Transverse colon (tissue), 4 donors: ENCODE results near the gene PBX4. TPM values are rescaled to one million over a fixed set of nuclear protein-coding genes. Genes with fewer than 3 reads are reported as not detected.

Experiments used
- DNase-seq: peaks from one replicate; pipeline ENCODE4 v3.0.0-alpha.2; 2019
- H3K27ac ChIP-seq, 4 donors: fragments of 200-600 bp; sonication (generic); 2 replicates each; pipeline ENCODE4 v1.5.1; 2016 to 2018; ENCODE audit warnings: inconsistent platforms in 4 of 4
- H3K27me3 ChIP-seq: fragments of 200-600 bp; sonication (generic); 2 replicates; pipeline ENCODE4 v1.5.1; 2017; ENCODE audit warnings: inconsistent platforms
- H3K36me3 ChIP-seq, 4 donors: fragments of 200-600 bp; sonication (generic); 2 replicates each; pipeline ENCODE4 v1.5.1; 2017 to 2019; ENCODE audit warnings: inconsistent platforms in 4 of 4
- H3K4me1 ChIP-seq, 4 donors: fragments of 200-600 bp; sonication (generic); 2 replicates each; pipeline ENCODE4 v1.5.1; 2017 to 2020; ENCODE audit warnings: inconsistent platforms in 4 of 4
- H3K4me3 ChIP-seq, 4 donors: fragments of 200-600 bp; sonication (generic); 1 replicate in 1 of 4; 2 replicates in 3 of 4; pipeline versions ENCODE4 v1.5.1 to v1.6.1; 2017 to 2019; ENCODE audit warnings: inconsistent platforms in 4 of 4
- H3K9me3 ChIP-seq, 2 donors: fragments of 200-600 bp; sonication (generic); 2 replicates each; pipeline ENCODE4 v1.5.1; 2017 to 2019; ENCODE audit warnings: inconsistent platforms in 2 of 2
- CTCF ChIP-seq, 5 experiments: fragments of 200-600 bp in 3 of 5; fragments of 450-650 bp in 2 of 5; sonication (generic) in 3 of 5; IDR thresholded peaks; 1 replicate in 2 of 5; 2 replicates in 3 of 5; pipeline ENCODE4 v1.5.1; 2016 to 2017; ENCODE audit warnings: antibody characterized with exemption in 5 of 5, inconsistent platforms in 3 of 5, mild to moderate bottlenecking in 2 of 5, moderate library complexity in 1 of 5
- EP300 ChIP-seq: sonication (generic); formaldehyde crosslinking; IDR thresholded peaks from one replicate; pipeline ENCODE4 v1.6.1; 2017; ENCODE audit warnings: antibody characterized with exemption, low read depth
- POLR2A ChIP-seq: fragments of 450-650 bp; IDR thresholded peaks from one replicate; pipeline ENCODE4 v1.6.1; 2016; ENCODE audit warnings: antibody characterized with exemption, mild to moderate bottlenecking, moderate library complexity
- POLR2AphosphoS5 ChIP-seq, 3 donors: sonication (generic); formaldehyde crosslinking; IDR thresholded peaks; one replicate each; pipeline ENCODE4 v1.6.1; 2016; ENCODE audit warnings: antibody characterized with exemption in 3 of 3
- WGBS, 2 donors: methylation state at CpG; one replicate each; pipeline ENCODE4 v1.1.5; 2018; ENCODE audit warnings: low coverage in 1 of 2; 5-methylcytosine and 5-hydroxymethylcytosine counted together
- in situ Hi-C, 4 donors: fragments of 200-750 bp; cut with MboI; loops; one replicate each; pipeline versions ENCODE4 v1.15.0 to v1.15.1; 2017; ENCODE audit warnings: low sequenced_read_pairs in 3 of 4, low pct_ligation_motif_present in 1 of 4, low pct_unique_long_range_greater_than_20kb in 1 of 4
- intact Hi-C: fragments of 100-400 bp; cut with DNase I; formaldehyde crosslinking; loops from one replicate; pipeline ENCODE4 v1.15.1; 2023; ENCODE audit warnings: low total_unique reads
- total RNA-seq, 4 donors: library from RNA; depleted of rRNA; stranded (reverse); fragments of >200 nt; gene quantifications; one replicate each; pipeline ENCODE4 v1.1.0, GENCODE V29; 2016

Gene PBX4
- total RNA-seq, 4 donors from 2014 or later: 1.9 to 11.9 (median 5.1) TPM

- Histone ChIP-seq H3K4me3 (no peak overlapping the region), H3K4me1 (no peaks in the 10 kb centered on the region), H3K9me3 (no peaks in the 10 kb centered on the region), H3K27ac (no peak overlapping the region), H3K27me3 (no peaks in the 10 kb centered on the region), H3K36me3 (peaks cover 0 to 7% (median 0%) of the 10 kb centered on the region in 4 donors)
- in situ Hi-C loops (loop anchor here in 1 of 4 donors (25.0 kb wide), 1 partner anchor 98 kb away; the partner anchor contains the start of genes CILP2 and YJEFN3), intact Hi-C loops (no loop called here)
- DNase-seq: no peak
- WGBS, 2 donors: 92% methylated on average over 14 of the region's 14 CpGs; no CpG with 5 or more reads in 1 of the 2 donors
- TF ChIP-seq POLR2AphosphoS5 (IDR thresholded peaks at IDR 0.05) (no peak), POLR2A (no peak), CTCF (IDR thresholded peaks at IDR 0.05) (no peak), EP300 (no peak)
These were observed 16.8 kb upstream of the PBX4 start for GRCh38 chr19:19635313-19635702.

DNA sequence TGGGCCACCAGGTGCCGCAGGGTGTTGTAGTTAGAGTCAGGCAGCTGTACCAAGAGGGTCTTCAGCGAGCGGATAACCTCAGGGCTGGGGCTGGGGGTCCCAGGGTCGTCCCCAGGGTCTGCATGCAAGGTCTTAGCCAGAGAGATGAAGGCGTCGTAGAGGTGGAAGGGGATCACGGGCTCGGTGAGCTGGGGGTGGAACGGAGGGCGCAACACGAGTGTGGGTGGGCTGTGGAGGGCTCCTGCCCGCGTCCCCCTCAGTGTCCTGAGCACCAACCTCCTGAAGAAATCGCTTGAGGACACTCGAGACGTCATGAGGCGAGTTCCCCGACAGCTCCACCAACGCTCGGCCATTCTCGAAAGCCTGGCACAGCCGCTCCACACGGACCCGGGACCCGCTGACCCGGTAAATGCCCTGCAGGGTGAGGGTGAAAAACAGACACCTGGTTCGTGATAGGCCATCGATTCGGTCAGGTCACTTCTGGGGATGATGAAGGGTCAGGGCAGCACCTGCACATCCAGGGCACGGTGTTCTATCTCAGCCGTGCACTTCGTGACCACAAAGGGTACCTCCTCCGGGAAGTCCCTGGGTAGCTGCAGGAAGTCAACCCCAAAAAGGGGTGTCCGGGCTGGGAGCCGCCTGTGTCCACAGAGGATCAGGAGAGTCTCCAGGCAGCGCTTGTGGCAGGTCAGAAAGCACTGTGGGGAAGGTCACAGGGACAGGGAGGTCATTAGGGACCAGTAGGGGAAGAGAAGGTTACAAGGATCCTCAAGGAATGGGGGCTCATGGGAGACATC, 16.2 kb upstream of the PBX4 start:
- WGBS, 2 donors: 70 to 93% methylated on average over 2 to 36 of the region's 36 CpGs
- Histone ChIP-seq H3K9me3 (no peaks in the 10 kb centered on the region), H3K4me3 (no peak overlapping the region), H3K36me3 (peaks cover 0 to 7% (median 0%) of the 10 kb centered on the region in 4 donors), H3K27me3 (no peaks in the 10 kb centered on the region), H3K27ac (no peak overlapping the region), H3K4me1 (no peaks in the 10 kb centered on the region)
- no peak for TF ChIP-seq POLR2A
- TF ChIP-seq POLR2AphosphoS5 (IDR thresholded peaks at IDR 0.05): no peak
- DNase-seq: no peak
- in situ Hi-C loops: loop anchor here in 1 of 4 donors (25.0 kb wide), 1 partner anchor 97 kb away; the partner anchor contains the start of genes CILP2 and YJEFN3
- intact Hi-C loops: no loop called here

DNA sequence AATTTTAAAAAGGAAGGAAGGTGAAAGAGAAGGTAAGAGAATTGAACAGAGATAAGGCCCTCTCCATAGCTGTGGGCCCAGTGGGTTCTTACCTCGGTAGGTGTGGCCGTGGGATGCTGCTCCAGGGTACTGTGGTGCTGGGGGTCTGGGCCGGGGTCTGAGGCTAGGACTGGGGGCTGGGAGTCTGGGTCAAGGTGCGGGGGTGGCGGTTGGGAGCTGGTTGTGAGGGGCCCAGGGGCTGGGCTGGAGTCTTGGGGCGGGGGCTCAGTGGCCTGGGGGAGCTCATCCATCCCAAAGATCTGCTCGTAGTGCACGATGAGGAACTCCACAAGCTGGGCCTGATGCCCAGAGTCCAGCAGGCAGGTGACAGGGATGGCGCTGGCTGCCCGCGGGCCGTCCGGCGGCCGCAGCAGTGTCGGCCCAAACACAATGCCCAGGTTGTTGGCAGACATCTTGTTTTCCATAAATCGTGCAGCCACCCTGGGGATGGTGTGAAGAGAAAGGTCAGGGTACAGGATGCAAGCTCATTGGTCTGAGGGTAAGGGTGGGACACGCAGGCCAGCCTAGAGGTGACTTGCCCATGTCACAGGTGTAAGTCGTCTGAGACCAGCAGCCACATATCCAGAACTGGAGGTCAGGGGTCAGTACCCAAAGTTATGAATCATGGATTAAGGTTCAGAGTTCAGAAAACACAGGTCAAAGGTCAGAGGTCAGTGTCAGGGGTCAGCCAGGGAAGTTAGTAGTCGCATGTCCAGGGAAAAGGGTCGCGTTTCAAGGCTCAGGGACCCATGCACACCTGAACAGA, 15.4 kb upstream of the PBX4 start:
- H3K27ac ChIP-seq: no peak overlapping the region
- TF ChIP-seq POLR2AphosphoS5 (IDR thresholded peaks at IDR 0.05): no peak
- TF ChIP-seq CTCF (IDR thresholded peaks at IDR 0.05): no peak
- TF ChIP-seq EP300: no peak
- TF ChIP-seq POLR2A: no peak
- no peaks in the 10 kb centered on the region for H3K9me3 ChIP-seq
- H3K36me3 ChIP-seq: peaks cover 0 to 7% (median 0%) of the 10 kb centered on the region in 4 donors
- peaks cover 0 to under 1% (median under 1%) of the 10 kb centered on the region in 4 donors for H3K4me1 ChIP-seq
- in situ Hi-C loops (loop anchor here in 1 of 4 donors (25.0 kb wide), 1 partner anchor 97 kb away; the partner anchor contains the start of genes CILP2 and YJEFN3), intact Hi-C loops (no loop called here)
- no peaks in the 10 kb centered on the region for H3K27me3 ChIP-seq
- DNase-seq: no peak
- WGBS, 2 donors: 96 to 100% methylated on average over 2 to 22 of the region's 22 CpGs
- H3K4me3 ChIP-seq: no peak overlapping the region

DNA sequence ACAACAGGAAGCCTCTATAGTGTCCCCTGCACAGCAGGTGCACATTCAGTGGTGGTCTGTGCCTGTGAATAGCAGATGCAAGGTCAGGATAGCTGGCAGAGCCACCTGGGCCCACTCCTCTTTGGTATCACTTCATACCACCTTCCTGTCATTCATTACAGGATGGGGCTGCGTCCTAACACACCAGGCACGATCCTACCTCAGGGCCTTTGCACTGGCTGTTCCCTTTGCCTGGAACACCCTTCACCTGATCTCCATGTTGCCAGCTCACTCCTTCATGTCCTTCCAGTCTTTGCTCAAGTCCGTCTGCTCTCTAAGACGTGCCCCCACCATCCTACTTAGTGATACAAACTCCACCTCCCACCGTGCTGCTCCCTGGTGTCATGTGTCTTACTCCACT, 14.2 kb upstream of the PBX4 start:
- Histone ChIP-seq H3K4me1 (peaks cover 0 to 13% (median 8%) of the 10 kb centered on the region in 4 donors), H3K4me3 (no peak overlapping the region), H3K27ac (no peak overlapping the region), H3K36me3 (peaks cover 0 to 7% (median 0%) of the 10 kb centered on the region in 4 donors), H3K9me3 (no peaks in the 10 kb centered on the region), H3K27me3 (no peaks in the 10 kb centered on the region)
- DNase-seq: no peak
- 87 to 100% methylated on average over 4 to 5 of the region's 5 CpGs for WGBS, 2 donors
- intact Hi-C loops: no loop called here
- in situ Hi-C loops: loop anchor here in 1 of 4 donors (25.0 kb wide), 1 partner anchor 95 kb away; the partner anchor contains the start of genes CILP2 and YJEFN3
- no peak for TF ChIP-seq POLR2AphosphoS5 (IDR thresholded peaks at IDR 0.05)
- TF ChIP-seq CTCF (IDR thresholded peaks at IDR 0.05): no peak
- no peak for TF ChIP-seq POLR2A
- TF ChIP-seq EP300: no peak
